GM10847 (cell line): ENCODE data around the gene ZNF322.

Experiments used
- POLR2A ChIP-seq: IDR thresholded peaks from 2 replicates; pipeline ENCODE4 v1.6.1; 2011; ENCODE audit not compliant: insufficient read length; ENCODE audit errors: extremely low read depth

The ZNF322 gene

DNA sequence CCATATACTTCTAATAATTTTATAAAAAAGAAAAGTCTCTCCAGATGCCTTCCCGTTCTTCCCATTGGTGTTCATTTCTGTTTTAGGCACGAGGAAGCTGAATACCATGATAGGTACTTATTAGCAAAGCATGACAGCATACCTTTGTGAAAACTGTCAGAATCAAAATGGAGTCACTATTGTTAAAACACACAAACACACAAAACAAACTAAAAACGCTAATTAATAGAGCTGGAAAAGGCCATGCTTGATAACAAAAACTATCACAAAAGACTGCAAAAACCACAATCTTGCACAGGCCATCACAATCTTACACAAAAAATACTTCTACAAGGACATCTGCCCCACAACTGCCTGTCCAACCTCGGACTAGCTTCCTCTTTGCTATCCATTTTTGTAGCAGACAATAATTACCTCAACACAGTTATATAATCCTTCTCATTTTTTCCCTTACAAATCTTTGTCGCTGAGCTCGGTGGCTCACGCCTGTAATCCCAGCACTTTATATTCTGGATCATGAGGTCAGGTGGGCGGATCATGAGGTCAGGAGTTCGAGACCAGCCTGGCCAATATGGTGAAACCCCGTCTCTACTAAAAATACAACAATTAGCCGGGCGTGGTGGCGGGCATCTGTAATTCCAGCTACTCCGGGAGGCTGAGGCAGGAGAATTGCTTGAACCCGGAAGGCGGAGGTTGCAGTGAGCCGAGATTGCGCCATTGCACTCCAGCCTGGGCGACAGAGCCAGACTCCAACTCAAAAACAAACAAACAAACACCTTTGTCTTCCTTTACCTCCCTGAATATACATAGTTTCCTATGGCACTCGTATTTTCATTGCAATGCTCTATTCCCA lies 66.0 kb downstream of the ZNF322 start:
- TF ChIP-seq POLR2A, result no peak

GRCh38 chr6:26592649-26593048 lies 66.9 kb downstream of the ZNF322 start:
- no peak for TF ChIP-seq POLR2A

GRCh38 chr6:26588965-26589364 lies 70.6 kb downstream of the ZNF322 start:
- no peak for TF ChIP-seq POLR2A
